ENCODE measurements around the gene BTBD1.
"Not testable (repeated sequence)": the region's sequence is repeated elsewhere in the genome, so short reads cannot be mapped to it uniquely, and the experiment has no call there.

Gene BTBD1

DNA sequence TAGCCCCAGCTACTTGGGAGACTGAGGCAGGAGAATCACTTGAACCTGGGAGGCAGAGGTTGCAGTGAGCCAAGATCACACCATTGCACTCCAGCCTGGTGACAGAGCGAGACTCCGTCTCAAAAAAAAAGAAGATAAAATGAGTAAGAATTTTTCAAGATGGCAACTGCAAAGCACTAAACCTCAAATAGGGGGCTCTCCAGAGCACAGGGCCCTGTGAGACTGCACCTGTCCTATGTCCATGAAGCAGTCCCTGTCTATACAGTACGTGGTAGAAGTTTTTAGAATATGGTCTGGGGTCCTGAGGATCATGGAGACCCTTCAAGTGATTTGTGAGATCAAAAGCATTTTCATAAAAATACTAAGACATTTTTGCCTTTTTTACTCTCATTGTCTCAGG lies 18.4 kb upstream of the BTBD1 start:
- not testable (repeated sequence) for H3K36me3 ChIP-seq (ENCODE audit: control insufficient read depth, insufficient read depth, low read length); DNase-seq (ENCODE audit: extremely low read depth, insufficient read length); H3K27me3 ChIP-seq (replicated peaks; ENCODE audit: control insufficient read depth, insufficient read depth, low read length); H3K4me3 ChIP-seq (replicated peaks; ENCODE audit: low read depth, low read length)
- TF ChIP-seq, protein P1, sequence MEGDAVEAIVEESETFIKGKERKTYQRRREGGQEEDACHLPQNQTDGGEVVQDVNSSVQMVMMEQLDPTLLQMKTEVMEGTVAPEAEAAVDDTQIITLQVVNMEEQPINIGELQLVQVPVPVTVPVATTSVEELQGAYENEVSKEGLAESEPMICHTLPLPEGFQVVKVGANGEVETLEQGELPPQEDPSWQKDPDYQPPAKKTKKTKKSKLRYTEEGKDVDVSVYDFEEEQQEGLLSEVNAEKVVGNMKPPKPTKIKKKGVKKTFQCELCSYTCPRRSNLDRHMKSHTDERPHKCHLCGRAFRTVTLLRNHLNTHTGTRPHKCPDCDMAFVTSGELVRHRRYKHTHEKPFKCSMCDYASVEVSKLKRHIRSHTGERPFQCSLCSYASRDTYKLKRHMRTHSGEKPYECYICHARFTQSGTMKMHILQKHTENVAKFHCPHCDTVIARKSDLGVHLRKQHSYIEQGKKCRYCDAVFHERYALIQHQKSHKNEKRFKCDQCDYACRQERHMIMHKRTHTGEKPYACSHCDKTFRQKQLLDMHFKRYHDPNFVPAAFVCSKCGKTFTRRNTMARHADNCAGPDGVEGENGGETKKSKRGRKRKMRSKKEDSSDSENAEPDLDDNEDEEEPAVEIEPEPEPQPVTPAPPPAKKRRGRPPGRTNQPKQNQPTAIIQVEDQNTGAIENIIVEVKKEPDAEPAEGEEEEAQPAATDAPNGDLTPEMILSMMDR (IDR thresholded peaks at IDR 0.05; ENCODE audit: insufficient read depth, low read length, poor library complexity, severe bottlenecking), result peak; percentile 16

DNA sequence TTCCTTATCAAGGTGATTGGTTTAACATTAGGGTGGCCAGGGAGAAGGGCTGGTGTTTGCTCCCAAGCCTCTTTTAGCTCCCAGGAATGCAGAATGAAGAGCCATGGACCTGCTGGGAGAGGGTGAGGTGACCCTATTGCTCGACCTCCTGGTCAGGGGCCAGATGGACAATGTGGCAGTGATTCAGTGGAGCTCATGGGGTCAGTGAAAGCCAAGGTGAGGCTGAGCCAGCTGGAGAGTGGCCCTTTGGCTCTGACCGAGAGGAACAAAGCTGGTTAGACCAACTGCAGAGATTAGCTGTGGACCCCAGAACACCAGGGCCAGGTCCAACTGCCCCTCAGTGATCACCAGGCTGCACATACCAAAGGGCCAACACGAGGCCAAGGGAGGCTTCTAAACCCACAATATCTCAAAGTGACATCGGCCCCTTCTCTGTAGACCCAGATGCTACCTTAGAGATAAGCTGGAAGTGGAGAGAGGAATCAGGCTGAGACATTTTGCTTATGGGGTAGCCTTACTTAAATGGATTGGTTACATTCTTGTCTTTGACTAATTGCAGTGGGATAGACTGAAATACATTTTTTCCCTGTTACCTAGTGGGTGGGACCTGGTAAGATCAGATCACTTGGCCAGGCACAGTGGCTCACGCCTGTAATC lies 15.8 kb upstream of the BTBD1 start:
- TF ChIP-seq, protein P1 (IDR thresholded peaks at IDR 0.05; ENCODE audit: insufficient read depth, low read length, poor library complexity, severe bottlenecking), result no peak
- no peak for DNase-seq (ENCODE audit: extremely low read depth, insufficient read length)

DNA sequence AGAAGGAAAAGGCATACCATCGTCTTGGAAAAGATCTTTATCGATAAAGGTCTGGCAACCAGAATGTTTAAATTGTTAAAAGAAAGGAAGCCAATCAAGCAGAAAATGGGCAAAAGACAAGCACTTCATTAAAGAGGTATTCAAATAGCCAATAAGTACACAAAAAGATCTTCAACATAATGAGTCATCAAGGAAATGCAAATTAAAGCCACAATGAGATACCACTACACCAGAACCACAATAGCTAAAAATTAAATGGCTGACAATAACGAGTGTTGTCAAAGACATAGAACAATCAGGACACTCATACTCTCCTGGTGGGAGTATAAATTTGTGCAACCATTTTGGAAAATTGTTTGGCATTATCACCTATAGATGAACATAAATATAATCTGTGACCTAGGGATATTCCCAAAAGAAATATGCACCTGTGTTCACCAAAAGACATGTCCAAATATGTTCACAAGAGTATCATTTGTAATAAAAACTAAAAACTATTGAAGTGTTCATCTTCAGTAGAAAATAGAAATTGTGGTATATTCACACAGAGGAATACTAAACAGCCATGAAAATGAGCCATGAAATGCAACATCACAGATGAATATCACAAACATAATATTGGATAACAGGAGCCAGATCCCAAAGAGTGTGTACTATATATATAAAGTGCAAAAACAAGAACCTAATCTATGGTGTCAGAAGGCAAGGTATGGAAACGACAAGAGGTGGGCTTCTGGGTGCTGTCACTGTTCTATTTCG lies 14.4 kb upstream of the BTBD1 start:
- Histone ChIP-seq H3K4me3 (replicated peaks; ENCODE audit: low read depth, low read length) (no peak overlapping the region), H3K36me3 (ENCODE audit: control insufficient read depth, insufficient read depth, low read length) (no peaks in the 10 kb centered on the region), H3K27me3 (replicated peaks; ENCODE audit: control insufficient read depth, insufficient read depth, low read length) (no peaks in the 10 kb centered on the region)
- TF ChIP-seq, protein P1 (IDR thresholded peaks at IDR 0.05; ENCODE audit: insufficient read depth, low read length, poor library complexity, severe bottlenecking), result no peak
- DNase-seq (ENCODE audit: extremely low read depth, insufficient read length), result no peak

More for the DNA sequence above, 15.8 kb upstream of the BTBD1 start:
- no peaks in the 10 kb centered on the region for H3K36me3 ChIP-seq (ENCODE audit: control insufficient read depth, insufficient read depth, low read length)
- H3K27me3 ChIP-seq (replicated peaks; ENCODE audit: control insufficient read depth, insufficient read depth, low read length), result no peaks in the 10 kb centered on the region
- H3K4me3 ChIP-seq (replicated peaks; ENCODE audit: low read depth, low read length), result no peak overlapping the region

DNA sequence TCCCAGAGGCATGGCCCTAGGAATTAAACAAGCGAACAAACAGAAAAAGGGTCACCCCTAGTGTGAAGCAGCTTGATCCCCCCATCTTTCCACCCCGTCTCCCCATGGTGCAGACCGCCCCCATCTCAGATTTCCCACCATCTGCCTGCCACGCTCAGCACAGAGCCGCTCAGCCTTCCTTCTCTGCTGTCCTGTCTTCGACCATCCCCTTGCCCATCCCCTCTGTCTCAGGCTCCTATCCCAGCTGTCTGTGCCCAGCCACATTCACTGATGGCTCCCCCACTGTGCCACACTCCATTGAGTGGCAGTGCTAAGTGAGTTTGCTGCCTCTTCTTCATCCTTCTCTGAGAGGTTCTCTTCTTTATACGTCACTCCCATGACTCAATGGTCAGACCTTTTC lies 11.7 kb upstream of the BTBD1 start:
- TF ChIP-seq, protein P1 (IDR thresholded peaks at IDR 0.05; ENCODE audit: insufficient read depth, low read length, poor library complexity, severe bottlenecking), result no peak
- H3K36me3 ChIP-seq (ENCODE audit: control insufficient read depth, insufficient read depth, low read length), result no peaks in the 10 kb centered on the region
- no peak overlapping the region for H3K4me3 ChIP-seq (replicated peaks; ENCODE audit: low read depth, low read length)
- H3K27me3 ChIP-seq (replicated peaks; ENCODE audit: control insufficient read depth, insufficient read depth, low read length), result no peaks in the 10 kb centered on the region
- no peak for DNase-seq (ENCODE audit: extremely low read depth, insufficient read length)

DNA sequence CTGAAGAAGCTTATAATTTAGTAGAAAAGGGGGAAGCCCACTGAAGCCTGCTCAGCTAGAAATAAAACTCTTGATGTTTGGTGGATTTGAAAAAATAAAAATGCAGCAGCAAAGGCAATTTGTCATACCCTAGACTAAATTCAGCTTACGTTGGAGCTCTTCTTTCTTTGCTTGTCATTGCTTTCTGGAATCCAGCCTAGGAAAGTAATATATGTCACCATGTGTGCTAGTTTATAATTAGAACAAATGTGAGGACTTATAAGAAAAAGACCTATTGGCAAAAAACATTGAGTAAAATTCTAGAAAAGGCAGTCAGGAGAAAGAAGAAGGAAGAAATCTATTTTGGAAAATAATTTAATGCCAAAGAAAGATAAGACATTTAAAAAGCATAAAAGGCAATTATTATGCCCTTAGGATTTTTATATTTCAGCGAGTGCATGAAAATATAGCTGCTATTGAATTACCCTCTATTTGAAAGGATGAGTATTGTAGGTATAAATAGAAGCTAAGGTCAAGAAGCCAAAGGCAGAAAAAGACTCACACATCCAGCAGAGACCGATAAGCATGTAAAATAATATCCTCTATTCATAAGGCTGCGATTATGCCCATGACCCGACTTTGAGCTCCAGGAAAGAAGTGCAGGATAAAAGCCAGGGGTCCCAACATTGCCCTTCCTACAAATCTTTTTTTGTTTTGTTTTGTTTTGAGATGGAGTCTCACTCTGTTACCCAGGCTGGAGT lies 10.6 kb upstream of the BTBD1 start:
- Histone ChIP-seq H3K27me3 (replicated peaks; ENCODE audit: control insufficient read depth, insufficient read depth, low read length) (no peaks in the 10 kb centered on the region), H3K36me3 (ENCODE audit: control insufficient read depth, insufficient read depth, low read length) (no peaks in the 10 kb centered on the region), H3K4me3 (replicated peaks; ENCODE audit: low read depth, low read length) (no peak overlapping the region)
- TF ChIP-seq, protein P1 (IDR thresholded peaks at IDR 0.05; ENCODE audit: insufficient read depth, low read length, poor library complexity, severe bottlenecking), result no peak
- no peak for DNase-seq (ENCODE audit: extremely low read depth, insufficient read length)

DNA sequence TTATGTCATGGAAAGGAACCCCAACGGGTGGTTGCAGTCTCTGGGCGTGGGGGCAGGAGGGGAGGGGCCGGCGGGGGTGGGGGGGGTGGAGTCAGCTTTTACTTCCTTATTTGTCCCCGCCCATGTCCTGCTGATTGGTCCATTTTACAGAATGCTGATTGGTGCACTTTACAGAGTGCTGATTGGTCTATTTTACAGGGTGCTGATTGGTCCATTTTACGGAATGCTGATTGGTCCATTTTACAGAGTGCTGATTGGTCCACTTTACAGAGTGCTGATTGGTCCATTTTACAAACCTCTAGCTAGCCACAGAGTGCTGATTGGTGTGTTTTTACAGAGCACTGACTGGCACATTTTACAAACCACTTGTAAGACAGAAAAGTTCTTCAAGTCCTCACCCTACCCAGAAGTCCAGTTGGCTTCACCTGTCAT lies 2.2 kb upstream of the BTBD1 start:
- not testable (repeated sequence) for H3K4me3 ChIP-seq (replicated peaks; ENCODE audit: low read depth, low read length); H3K36me3 ChIP-seq (ENCODE audit: control insufficient read depth, insufficient read depth, low read length); H3K27me3 ChIP-seq (replicated peaks; ENCODE audit: control insufficient read depth, insufficient read depth, low read length); DNase-seq (ENCODE audit: extremely low read depth, insufficient read length)

Data from GM06990 (cell line).